Measurements from ENCODE around the gene WDR7.

DNA sequence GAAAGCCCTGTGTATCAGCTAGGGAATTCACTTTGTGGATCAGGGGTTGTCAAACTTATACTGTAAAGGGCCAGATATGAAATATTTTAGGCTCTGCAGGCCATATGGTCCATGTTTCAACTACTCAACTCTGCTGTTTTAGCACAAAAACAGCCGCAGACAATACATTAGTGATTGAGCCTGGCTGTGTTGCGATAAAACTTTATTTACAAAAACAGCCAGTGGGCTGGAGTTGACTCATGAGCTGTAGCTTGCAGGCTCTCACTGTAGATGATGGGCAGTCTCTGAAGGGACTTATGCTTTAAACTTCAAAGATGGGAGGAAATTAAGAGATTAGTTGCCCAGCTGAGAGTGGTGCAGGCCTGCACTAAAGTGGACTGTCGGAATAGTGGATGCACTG lies 33.1 kb downstream of the WDR7 start:
- TF ChIP-seq TAF1 (IDR thresholded peaks at IDR 0.05; ENCODE audit: low read depth), result no peak
- TF ChIP-seq, protein P1, sequence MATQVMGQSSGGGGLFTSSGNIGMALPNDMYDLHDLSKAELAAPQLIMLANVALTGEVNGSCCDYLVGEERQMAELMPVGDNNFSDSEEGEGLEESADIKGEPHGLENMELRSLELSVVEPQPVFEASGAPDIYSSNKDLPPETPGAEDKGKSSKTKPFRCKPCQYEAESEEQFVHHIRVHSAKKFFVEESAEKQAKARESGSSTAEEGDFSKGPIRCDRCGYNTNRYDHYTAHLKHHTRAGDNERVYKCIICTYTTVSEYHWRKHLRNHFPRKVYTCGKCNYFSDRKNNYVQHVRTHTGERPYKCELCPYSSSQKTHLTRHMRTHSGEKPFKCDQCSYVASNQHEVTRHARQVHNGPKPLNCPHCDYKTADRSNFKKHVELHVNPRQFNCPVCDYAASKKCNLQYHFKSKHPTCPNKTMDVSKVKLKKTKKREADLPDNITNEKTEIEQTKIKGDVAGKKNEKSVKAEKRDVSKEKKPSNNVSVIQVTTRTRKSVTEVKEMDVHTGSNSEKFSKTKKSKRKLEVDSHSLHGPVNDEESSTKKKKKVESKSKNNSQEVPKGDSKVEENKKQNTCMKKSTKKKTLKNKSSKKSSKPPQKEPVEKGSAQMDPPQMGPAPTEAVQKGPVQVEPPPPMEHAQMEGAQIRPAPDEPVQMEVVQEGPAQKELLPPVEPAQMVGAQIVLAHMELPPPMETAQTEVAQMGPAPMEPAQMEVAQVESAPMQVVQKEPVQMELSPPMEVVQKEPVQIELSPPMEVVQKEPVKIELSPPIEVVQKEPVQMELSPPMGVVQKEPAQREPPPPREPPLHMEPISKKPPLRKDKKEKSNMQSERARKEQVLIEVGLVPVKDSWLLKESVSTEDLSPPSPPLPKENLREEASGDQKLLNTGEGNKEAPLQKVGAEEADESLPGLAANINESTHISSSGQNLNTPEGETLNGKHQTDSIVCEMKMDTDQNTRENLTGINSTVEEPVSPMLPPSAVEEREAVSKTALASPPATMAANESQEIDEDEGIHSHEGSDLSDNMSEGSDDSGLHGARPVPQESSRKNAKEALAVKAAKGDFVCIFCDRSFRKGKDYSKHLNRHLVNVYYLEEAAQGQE (IDR thresholded peaks at IDR 0.05; ENCODE audit: low read depth), result no peak
